WTC11 (cell line): Measurements from ENCODE around the gene IRF2BPL. TPM values are rescaled to one million over a fixed set of nuclear protein-coding genes. Genes with fewer than 3 reads are reported as not detected.

Experiments
- ATAC-seq: fragments of 200-7000 bp; cut with Tn5 transposase; 2 replicates; pipeline ENCODE4 v1.10.0; 2021; ENCODE audit warnings: mild to moderate bottlenecking, moderate library complexity
- CTCF ChIA-PET: fragments of 300-600 bp; sonication (Branson Sonifier 250); formaldehyde crosslinking; loops from one replicate; lab custom pipeline; 2021; ENCODE audit warnings: antibody characterized with exemption; lab: Charles Lee
- POLR2A ChIA-PET: fragments of 350-600 bp; sonication (Branson Sonifier 250); formaldehyde crosslinking; loops from one replicate; lab custom pipeline; 2021; ENCODE audit warnings: antibody characterized with exemption; lab: Charles Lee
- DNase-seq: peaks from one replicate; pipeline ENCODE4 v3.0.0; 2021; ENCODE audit warnings: low spot score
- H3K27ac Mint-ChIP-seq: 2 replicates; pipeline ENCODE4 v1.8.0; 2021; ENCODE audit warnings: mixed read lengths
- H3K27me3 Mint-ChIP-seq: 2 replicates; pipeline ENCODE4 v1.8.0; 2021; ENCODE audit warnings: low read depth, mild to moderate bottlenecking, moderate library complexity, mixed read lengths
- H3K36me3 Mint-ChIP-seq: 2 replicates; pipeline ENCODE4 v1.8.0; 2021; ENCODE audit warnings: mixed read lengths
- H3K4me1 Mint-ChIP-seq: 2 replicates; pipeline ENCODE4 v1.8.0; 2022; ENCODE audit warnings: mixed read lengths
- H3K4me3 Mint-ChIP-seq: 2 replicates; pipeline ENCODE4 v1.8.0; 2021; ENCODE audit warnings: mild to moderate bottlenecking, moderate library complexity, mixed read lengths
- H3K9me3 Mint-ChIP-seq: 2 replicates; pipeline ENCODE4 v1.8.0; 2021; ENCODE audit warnings: mixed read lengths
- CREM ChIP-seq: sonication (generic); formaldehyde crosslinking; IDR thresholded peaks from 2 replicates; pipeline ENCODE4 v1.8.1; 2022; ENCODE audit warnings: mild to moderate bottlenecking, missing genetic modification reagents, moderate library complexity
- MYBL2 ChIP-seq: sonication (generic); formaldehyde crosslinking; IDR thresholded peaks from 2 replicates; pipeline ENCODE4 v1.8.1; 2023; ENCODE audit warnings: mild to moderate bottlenecking, moderate library complexity, missing genetic modification reagents
- NFE2L1 ChIP-seq: sonication (generic); formaldehyde crosslinking; IDR thresholded peaks from 2 replicates; pipeline ENCODE4 v1.8.1; 2023; ENCODE audit warnings: missing genetic modification reagents
- OVOL2 ChIP-seq: fragments of 250-450 bp; sonication (Bioruptor Pico); IDR thresholded peaks from 2 replicates; pipeline ENCODE4 v1.9.0; 2021; ENCODE audit warnings: mild to moderate bottlenecking, borderline replicate concordance
- RORB ChIP-seq: fragments of 250-450 bp; sonication (Bioruptor Pico); IDR thresholded peaks from 2 replicates; pipeline ENCODE4 v1.9.0; 2021; ENCODE audit warnings: mild to moderate bottlenecking
- ZNF121 ChIP-seq: sonication (generic); formaldehyde crosslinking; IDR thresholded peaks from 2 replicates; pipeline ENCODE4 v1.8.0; 2023; ENCODE audit warnings: missing genetic modification reagents
- ZNF219 ChIP-seq: sonication (generic); formaldehyde crosslinking; IDR thresholded peaks from 2 replicates; pipeline ENCODE4 v1.8.0; 2023; ENCODE audit warnings: missing genetic modification reagents, mild to moderate bottlenecking, borderline replicate concordance
- total RNA-seq: library from RNA; stranded (reverse); gene quantifications from 3 replicates; pipeline ENCODE4 v1.2.3, GENCODE V29; 2021
- TF ChIP-seq, protein P1 (sequence below): sonication (generic); formaldehyde crosslinking; IDR thresholded peaks from 2 replicates; pipeline ENCODE4 v1.8.1; 2023; ENCODE audit warnings: mild to moderate bottlenecking, missing genetic modification reagents, moderate library complexity
- TF ChIP-seq, protein P2 (sequence below): sonication (generic); formaldehyde crosslinking; IDR thresholded peaks from 2 replicates; pipeline ENCODE4 v1.8.0; 2022; ENCODE audit warnings: mild to moderate bottlenecking, missing genetic modification reagents
- TF ChIP-seq, protein P3 (sequence below): sonication (generic); formaldehyde crosslinking; IDR thresholded peaks from 2 replicates; pipeline ENCODE4 v1.8.0; 2022; ENCODE audit warnings: mild to moderate bottlenecking, missing genetic modification reagents
- TF ChIP-seq, protein P4 (sequence below): sonication (generic); formaldehyde crosslinking; IDR thresholded peaks from 2 replicates; pipeline ENCODE4 v1.8.1; 2022; ENCODE audit warnings: low read depth, mild to moderate bottlenecking, moderate library complexity, missing genetic modification reagents, borderline replicate concordance
- TF ChIP-seq, protein P5 (sequence below): sonication (generic); formaldehyde crosslinking; IDR thresholded peaks from 2 replicates; pipeline ENCODE4 v1.8.0; 2023; ENCODE audit warnings: missing genetic modification reagents, mild to moderate bottlenecking, borderline replicate concordance
- TF ChIP-seq, protein P6 (sequence below): sonication (generic); formaldehyde crosslinking; IDR thresholded peaks from 2 replicates; pipeline ENCODE4 v1.8.1; 2023; ENCODE audit warnings: mild to moderate bottlenecking, missing genetic modification reagents

The IRF2BPL gene
- total RNA-seq, 1 experiment from 2014 or later = 126 TPM

DNA sequence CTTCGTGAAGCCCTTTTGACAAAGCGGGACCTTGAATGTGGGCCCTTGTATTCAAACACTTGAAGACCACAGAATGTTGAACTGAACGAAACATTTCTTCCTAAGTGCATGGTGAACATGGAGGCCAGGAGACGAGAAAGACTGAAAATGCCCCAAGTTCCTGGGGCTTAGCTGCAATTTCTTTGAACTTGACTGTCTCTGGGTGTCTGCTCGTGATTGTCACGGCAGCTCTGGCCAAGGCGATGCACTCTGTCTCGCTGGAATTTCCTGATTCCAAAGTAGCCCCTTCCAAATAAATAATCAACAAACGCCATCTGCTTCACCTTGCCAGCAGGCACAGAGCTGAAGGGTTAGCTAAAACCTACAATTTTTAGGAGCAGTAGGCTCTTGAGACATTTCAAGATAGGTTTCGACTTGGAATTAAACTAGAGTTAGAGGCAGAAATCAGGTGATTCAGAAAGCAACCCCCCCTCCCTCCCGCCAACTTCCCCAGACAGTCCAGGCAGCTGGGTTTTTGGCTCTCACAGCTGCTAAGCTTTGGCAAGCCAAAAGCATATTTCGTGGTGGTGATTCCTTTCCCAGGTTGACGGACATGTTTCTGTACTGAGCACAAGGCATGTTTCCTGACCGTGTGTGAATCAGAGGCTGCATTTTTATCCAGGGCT is 13.5 kb upstream of the IRF2BPL start:
- H3K36me3 Mint-ChIP-seq = no peaks in the 10 kb centered on the region
- ATAC-seq (no peak), DNase-seq (no peak)
- no peaks in the 10 kb centered on the region for H3K9me3 Mint-ChIP-seq
- peak overlapping the region; percentile 99 for H3K27ac Mint-ChIP-seq
- ChIA-PET CTCF (interaction anchor here (0.7 to 3.9 kb wide), 5 partner anchors 10 to 166 kb away, joined by 3 to 12 read pairs (median 6); no protein-coding TSS in a partner anchor), POLR2A (interaction anchor here (0.8 to 1.3 kb wide), 3 partner anchors 13 to 80 kb away, joined by 3 to 8 read pairs (median 3); partner anchors contain the start of gene IRF2BPL)
- peaks cover 5% of the 10 kb centered on the region for H3K27me3 Mint-ChIP-seq
- TF ChIP-seq, protein P1, sequence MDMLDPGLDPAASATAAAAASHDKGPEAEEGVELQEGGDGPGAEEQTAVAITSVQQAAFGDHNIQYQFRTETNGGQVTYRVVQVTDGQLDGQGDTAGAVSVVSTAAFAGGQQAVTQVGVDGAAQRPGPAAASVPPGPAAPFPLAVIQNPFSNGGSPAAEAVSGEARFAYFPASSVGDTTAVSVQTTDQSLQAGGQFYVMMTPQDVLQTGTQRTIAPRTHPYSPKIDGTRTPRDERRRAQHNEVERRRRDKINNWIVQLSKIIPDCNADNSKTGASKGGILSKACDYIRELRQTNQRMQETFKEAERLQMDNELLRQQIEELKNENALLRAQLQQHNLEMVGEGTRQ (CRISPR knock-in tag) = no peak
- TF ChIP-seq ZNF121 (CRISPR knock-in tag) = no peak
- H3K4me1 Mint-ChIP-seq = peaks cover 80% of the 10 kb centered on the region
- no peak overlapping the region for H3K4me3 Mint-ChIP-seq

DNA sequence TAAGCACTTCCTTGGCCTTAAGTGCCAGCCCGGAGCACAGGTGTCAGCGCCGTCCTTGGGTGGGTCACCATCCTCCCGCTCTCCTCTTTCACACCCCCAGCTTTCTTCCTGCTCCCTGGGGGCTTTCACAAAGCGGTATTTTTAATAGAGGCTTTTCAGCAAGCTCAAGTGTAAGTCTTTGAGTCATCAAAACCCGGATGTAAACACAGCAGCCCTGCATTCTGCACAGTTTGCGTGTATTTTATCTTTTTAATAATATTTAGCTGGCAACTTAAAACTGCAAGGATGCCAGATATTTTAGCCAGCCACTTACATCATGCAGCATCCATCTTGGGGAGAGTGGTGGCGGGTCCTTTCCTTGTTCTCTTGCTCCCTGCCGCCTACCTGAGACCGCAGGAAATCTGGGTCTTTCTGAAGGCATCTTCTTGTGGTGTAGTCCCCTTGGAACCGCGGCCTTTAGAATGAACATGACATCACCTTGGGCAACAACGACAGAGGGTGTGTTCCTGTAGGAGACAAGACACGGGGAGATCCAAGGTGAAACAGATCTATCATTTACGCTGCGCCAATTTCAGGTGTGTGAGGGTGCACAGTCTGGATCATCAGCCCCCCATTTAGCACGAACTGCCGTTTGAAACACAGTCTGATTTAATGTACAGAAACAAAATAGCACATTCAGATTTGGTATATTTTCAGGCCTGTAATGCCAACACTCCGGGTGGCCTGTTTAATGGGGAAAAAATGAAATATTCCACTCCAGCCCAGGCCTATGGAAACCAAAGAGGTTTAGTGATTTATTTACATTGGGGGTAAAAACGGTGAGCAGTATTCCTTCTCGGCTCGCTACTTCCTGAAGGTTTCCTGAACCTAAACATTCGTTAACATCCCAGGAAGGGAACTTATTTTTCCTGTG is 12.5 kb upstream of the IRF2BPL start:
- ChIA-PET POLR2A (interaction anchor here (0.8 to 1.7 kb wide), 9 partner anchors 11 to 256 kb away, joined by 3 to 16 read pairs (median 4); partner anchors contain the start of gene IRF2BPL), CTCF (interaction anchor here (1.2 to 3.9 kb wide), 9 partner anchors 12 to 165 kb away, joined by 3 to 14 read pairs (median 9); partner anchors contain the start of gene IRF2BPL)
- Mint-ChIP-seq H3K27me3 (peaks cover 7% of the 10 kb centered on the region), H3K27ac (peak overlapping the region; percentile 99), H3K4me3 (peak overlapping the region; percentile 66), H3K36me3 (no peaks in the 10 kb centered on the region), H3K9me3 (no peaks in the 10 kb centered on the region), H3K4me1 (peaks cover 87% of the 10 kb centered on the region)
- ATAC-seq (peak; percentile 5; the same call in 1 of the 2 replicates), DNase-seq (no peak)
- no peak for TF ChIP-seq RORB (CRISPR knock-in tag)
- TF ChIP-seq MYBL2 (CRISPR knock-in tag) = no peak
- TF ChIP-seq NFE2L1 = no peak
- TF ChIP-seq, protein P2, sequence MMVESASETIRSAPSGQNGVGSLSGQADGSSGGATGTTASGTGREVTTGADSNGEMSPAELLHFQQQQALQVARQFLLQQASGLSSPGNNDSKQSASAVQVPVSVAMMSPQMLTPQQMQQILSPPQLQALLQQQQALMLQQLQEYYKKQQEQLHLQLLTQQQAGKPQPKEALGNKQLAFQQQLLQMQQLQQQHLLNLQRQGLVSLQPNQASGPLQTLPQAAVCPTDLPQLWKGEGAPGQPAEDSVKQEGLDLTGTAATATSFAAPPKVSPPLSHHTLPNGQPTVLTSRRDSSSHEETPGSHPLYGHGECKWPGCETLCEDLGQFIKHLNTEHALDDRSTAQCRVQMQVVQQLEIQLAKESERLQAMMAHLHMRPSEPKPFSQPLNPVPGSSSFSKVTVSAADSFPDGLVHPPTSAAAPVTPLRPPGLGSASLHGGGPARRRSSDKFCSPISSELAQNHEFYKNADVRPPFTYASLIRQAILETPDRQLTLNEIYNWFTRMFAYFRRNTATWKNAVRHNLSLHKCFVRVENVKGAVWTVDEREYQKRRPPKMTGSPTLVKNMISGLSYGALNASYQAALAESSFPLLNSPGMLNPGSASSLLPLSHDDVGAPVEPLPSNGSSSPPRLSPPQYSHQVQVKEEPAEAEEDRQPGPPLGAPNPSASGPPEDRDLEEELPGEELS (CRISPR knock-in tag) = no peak
- TF ChIP-seq ZNF219 (CRISPR knock-in tag) = no peak
- TF ChIP-seq, protein P3, sequence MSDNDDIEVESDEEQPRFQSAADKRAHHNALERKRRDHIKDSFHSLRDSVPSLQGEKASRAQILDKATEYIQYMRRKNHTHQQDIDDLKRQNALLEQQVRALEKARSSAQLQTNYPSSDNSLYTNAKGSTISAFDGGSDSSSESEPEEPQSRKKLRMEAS (CRISPR knock-in tag) = 0 out of 2 replicates have a peak, but pooled peaks have one; percentile 8
- 0 out of 2 replicates have a peak, but pooled peaks have one; percentile 10 for TF ChIP-seq CREM (CRISPR knock-in tag)

DNA sequence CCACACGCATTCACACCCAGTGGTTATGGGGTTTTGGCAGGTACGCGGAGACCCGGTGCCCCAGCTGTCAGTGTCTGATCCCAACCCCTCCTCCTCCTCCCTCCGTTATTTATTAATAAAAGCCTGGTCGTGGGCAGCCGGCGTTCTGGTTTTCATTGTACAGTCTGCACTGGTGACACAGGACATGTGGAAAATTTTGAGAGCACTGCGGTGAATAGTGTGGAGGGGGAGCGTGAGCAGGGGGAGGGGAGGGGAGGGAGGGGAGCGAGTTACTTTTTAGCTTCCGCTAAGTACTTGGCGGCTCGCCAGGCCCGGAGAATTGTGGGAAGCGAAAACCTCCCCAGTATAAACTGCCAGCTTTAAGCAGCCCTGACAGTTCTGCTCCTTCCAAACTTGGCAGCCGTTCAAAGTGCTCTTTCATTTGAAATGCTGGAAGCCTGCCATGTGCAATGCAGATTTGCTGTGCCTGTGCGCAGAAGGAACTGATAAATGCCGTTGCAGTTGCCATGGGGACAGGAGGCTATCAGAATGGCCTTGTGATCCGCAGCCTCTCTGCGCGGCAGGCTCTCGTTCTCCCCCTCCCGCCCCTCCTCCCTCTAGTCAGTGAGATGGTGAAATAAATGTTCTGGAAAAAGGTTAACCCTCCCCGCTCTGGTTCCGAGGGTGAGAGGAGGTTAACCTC is 11.7 kb upstream of the IRF2BPL start:
- ChIA-PET POLR2A (interaction anchor here (0.5 to 1.7 kb wide), 10 partner anchors 10 to 256 kb away, joined by 3 to 16 read pairs (median 4); partner anchors contain the start of gene IRF2BPL), CTCF (interaction anchor here (0.9 to 3.9 kb wide), 9 partner anchors 11 to 164 kb away, joined by 3 to 14 read pairs (median 8); partner anchors contain the start of gene IRF2BPL)
- Mint-ChIP-seq H3K27me3 (peaks cover 7% of the 10 kb centered on the region), H3K27ac (peak overlapping the region; percentile 99), H3K4me3 (peak overlapping the region; percentile 66), H3K4me1 (peaks cover 86% of the 10 kb centered on the region), H3K9me3 (no peaks in the 10 kb centered on the region), H3K36me3 (no peaks in the 10 kb centered on the region)
- ATAC-seq = peak; percentile 51
- DNase-seq = peak; percentile 78
- TF ChIP-seq CREM (CRISPR knock-in tag) (no peak), OVOL2 (CRISPR knock-in tag) (no peak)
- TF ChIP-seq, protein P4, sequence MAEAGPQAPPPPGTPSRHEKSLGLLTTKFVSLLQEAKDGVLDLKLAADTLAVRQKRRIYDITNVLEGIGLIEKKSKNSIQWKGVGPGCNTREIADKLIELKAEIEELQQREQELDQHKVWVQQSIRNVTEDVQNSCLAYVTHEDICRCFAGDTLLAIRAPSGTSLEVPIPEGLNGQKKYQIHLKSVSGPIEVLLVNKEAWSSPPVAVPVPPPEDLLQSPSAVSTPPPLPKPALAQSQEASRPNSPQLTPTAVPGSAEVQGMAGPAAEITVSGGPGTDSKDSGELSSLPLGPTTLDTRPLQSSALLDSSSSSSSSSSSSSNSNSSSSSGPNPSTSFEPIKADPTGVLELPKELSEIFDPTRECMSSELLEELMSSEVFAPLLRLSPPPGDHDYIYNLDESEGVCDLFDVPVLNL = no peak
- TF ChIP-seq, protein P1 (CRISPR knock-in tag) = 0 out of 2 replicates have a peak, but pooled peaks have one; percentile 35
- TF ChIP-seq, protein P5, sequence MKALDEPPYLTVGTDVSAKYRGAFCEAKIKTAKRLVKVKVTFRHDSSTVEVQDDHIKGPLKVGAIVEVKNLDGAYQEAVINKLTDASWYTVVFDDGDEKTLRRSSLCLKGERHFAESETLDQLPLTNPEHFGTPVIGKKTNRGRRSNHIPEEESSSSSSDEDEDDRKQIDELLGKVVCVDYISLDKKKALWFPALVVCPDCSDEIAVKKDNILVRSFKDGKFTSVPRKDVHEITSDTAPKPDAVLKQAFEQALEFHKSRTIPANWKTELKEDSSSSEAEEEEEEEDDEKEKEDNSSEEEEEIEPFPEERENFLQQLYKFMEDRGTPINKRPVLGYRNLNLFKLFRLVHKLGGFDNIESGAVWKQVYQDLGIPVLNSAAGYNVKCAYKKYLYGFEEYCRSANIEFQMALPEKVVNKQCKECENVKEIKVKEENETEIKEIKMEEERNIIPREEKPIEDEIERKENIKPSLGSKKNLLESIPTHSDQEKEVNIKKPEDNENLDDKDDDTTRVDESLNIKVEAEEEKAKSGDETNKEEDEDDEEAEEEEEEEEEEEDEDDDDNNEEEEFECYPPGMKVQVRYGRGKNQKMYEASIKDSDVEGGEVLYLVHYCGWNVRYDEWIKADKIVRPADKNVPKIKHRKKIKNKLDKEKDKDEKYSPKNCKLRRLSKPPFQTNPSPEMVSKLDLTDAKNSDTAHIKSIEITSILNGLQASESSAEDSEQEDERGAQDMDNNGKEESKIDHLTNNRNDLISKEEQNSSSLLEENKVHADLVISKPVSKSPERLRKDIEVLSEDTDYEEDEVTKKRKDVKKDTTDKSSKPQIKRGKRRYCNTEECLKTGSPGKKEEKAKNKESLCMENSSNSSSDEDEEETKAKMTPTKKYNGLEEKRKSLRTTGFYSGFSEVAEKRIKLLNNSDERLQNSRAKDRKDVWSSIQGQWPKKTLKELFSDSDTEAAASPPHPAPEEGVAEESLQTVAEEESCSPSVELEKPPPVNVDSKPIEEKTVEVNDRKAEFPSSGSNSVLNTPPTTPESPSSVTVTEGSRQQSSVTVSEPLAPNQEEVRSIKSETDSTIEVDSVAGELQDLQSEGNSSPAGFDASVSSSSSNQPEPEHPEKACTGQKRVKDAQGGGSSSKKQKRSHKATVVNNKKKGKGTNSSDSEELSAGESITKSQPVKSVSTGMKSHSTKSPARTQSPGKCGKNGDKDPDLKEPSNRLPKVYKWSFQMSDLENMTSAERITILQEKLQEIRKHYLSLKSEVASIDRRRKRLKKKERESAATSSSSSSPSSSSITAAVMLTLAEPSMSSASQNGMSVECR (CRISPR knock-in tag) = no peak
- TF ChIP-seq, protein P6, sequence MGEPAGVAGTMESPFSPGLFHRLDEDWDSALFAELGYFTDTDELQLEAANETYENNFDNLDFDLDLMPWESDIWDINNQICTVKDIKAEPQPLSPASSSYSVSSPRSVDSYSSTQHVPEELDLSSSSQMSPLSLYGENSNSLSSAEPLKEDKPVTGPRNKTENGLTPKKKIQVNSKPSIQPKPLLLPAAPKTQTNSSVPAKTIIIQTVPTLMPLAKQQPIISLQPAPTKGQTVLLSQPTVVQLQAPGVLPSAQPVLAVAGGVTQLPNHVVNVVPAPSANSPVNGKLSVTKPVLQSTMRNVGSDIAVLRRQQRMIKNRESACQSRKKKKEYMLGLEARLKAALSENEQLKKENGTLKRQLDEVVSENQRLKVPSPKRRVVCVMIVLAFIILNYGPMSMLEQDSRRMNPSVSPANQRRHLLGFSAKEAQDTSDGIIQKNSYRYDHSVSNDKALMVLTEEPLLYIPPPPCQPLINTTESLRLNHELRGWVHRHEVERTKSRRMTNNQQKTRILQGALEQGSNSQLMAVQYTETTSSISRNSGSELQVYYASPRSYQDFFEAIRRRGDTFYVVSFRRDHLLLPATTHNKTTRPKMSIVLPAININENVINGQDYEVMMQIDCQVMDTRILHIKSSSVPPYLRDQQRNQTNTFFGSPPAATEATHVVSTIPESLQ (CRISPR knock-in tag) = no peak
